ENCODE measurements around the gene UQCC2. TPM values are rescaled to one million over a fixed set of nuclear protein-coding genes. Genes with fewer than 3 reads are reported as not detected.

The UQCC2 gene
- total RNA-seq, 1 donor from 2014 or later: 48.7 TPM

GRCh38 chr6:33658982-33659689 lies 52.4 kb downstream of the UQCC2 start:
- no peak for TF ChIP-seq CTCF (IDR thresholded peaks at IDR 0.05; ENCODE audit: partially characterized antibody, unreplicated experiment)
- no peak overlapping the region for H3K4me3 Mint-ChIP-seq (ENCODE audit: unreplicated experiment)
- H3K4me1 Mint-ChIP-seq (ENCODE audit: low read depth, unreplicated experiment): peaks cover 11% of the 10 kb centered on the region
- no peak overlapping the region for H3K27ac Mint-ChIP-seq (ENCODE audit: unreplicated experiment)
- peaks cover 6% of the 10 kb centered on the region for H3K9me3 Mint-ChIP-seq (ENCODE audit: unreplicated experiment)
- H3K36me3 Mint-ChIP-seq (ENCODE audit: unreplicated experiment): no peaks in the 10 kb centered on the region
- H3K27me3 Mint-ChIP-seq (ENCODE audit: unreplicated experiment): peaks cover 4% of the 10 kb centered on the region
- no peak for DNase-seq

DNA sequence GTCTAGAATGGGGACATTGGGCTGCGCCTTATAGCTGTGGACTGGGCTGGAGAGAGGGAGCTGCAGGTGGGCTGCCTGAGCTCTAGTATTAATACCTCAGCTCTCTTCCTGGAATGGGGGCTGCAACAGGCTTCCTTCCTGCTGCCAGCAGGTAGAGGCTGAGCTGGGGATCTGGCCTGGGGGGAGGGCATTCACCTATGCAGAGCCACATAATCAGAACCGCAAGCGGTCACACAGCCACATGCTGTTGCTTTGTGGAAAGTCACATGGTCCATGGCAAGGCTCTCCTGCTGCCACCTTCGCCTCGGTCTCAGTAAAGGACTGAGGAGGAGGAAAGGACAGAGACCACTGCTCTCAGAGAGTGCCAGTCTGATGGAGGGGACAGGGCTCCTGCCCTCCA lies 54.7 kb downstream of the UQCC2 start:
- no peak for TF ChIP-seq CTCF (IDR thresholded peaks at IDR 0.05; ENCODE audit: partially characterized antibody, unreplicated experiment)
- no peak overlapping the region for H3K27ac Mint-ChIP-seq (ENCODE audit: unreplicated experiment)
- no peak overlapping the region for H3K4me3 Mint-ChIP-seq (ENCODE audit: unreplicated experiment)
- peaks cover 1% of the 10 kb centered on the region for H3K27me3 Mint-ChIP-seq (ENCODE audit: unreplicated experiment)
- H3K4me1 Mint-ChIP-seq (ENCODE audit: low read depth, unreplicated experiment): peaks cover 11% of the 10 kb centered on the region
- H3K9me3 Mint-ChIP-seq (ENCODE audit: unreplicated experiment): peaks cover 6% of the 10 kb centered on the region
- H3K36me3 Mint-ChIP-seq (ENCODE audit: unreplicated experiment): no peaks in the 10 kb centered on the region
- no peak for DNase-seq

- Mint-ChIP-seq H3K27me3 (ENCODE audit: unreplicated experiment) (peaks cover under 1% of the 10 kb centered on the region), H3K4me1 (ENCODE audit: low read depth, unreplicated experiment) (peaks cover 11% of the 10 kb centered on the region), H3K9me3 (ENCODE audit: unreplicated experiment) (peaks cover 6% of the 10 kb centered on the region), H3K27ac (ENCODE audit: unreplicated experiment) (peak overlapping the region; percentile 55), H3K4me3 (ENCODE audit: unreplicated experiment) (no peak overlapping the region), H3K36me3 (ENCODE audit: unreplicated experiment) (no peaks in the 10 kb centered on the region)
- no peak for TF ChIP-seq CTCF (IDR thresholded peaks at IDR 0.05; ENCODE audit: partially characterized antibody, unreplicated experiment)
- DNase-seq: no peak
Observed at GRCh38 chr6:33654831-33655554, 56.5 kb downstream of the UQCC2 start.

- Mint-ChIP-seq H3K27me3 (ENCODE audit: unreplicated experiment) (peaks cover 3% of the 10 kb centered on the region), H3K4me1 (ENCODE audit: low read depth, unreplicated experiment) (peaks cover 7% of the 10 kb centered on the region), H3K4me3 (ENCODE audit: unreplicated experiment) (no peak overlapping the region)
Observed at GRCh38 chr6:33652002-33652401, 59.5 kb downstream of the UQCC2 start.

More at GRCh38 chr6:33652002-33652401, 59.5 kb downstream of the UQCC2 start:
- Mint-ChIP-seq H3K9me3 (ENCODE audit: unreplicated experiment) (peaks cover 5% of the 10 kb centered on the region), H3K36me3 (ENCODE audit: unreplicated experiment) (no peaks in the 10 kb centered on the region), H3K27ac (ENCODE audit: unreplicated experiment) (no peak overlapping the region)
- no peak for DNase-seq
- no peak for TF ChIP-seq CTCF (IDR thresholded peaks at IDR 0.05; ENCODE audit: partially characterized antibody, unreplicated experiment)
